Activated CD8-positive, alpha-beta memory T cell treated with anti-CD3 and anti-CD28 coated beads for 4 hours (primary cell): ENCODE results near the gene BHLHE23.

ENCODE experiments used
- DNase-seq, 2 donors: peaks; one replicate each; pipeline ENCODE4 v3.0.0-alpha.2; 2020; ENCODE audit warnings: low read depth in 2 of 2

The BHLHE23 gene

DNA sequence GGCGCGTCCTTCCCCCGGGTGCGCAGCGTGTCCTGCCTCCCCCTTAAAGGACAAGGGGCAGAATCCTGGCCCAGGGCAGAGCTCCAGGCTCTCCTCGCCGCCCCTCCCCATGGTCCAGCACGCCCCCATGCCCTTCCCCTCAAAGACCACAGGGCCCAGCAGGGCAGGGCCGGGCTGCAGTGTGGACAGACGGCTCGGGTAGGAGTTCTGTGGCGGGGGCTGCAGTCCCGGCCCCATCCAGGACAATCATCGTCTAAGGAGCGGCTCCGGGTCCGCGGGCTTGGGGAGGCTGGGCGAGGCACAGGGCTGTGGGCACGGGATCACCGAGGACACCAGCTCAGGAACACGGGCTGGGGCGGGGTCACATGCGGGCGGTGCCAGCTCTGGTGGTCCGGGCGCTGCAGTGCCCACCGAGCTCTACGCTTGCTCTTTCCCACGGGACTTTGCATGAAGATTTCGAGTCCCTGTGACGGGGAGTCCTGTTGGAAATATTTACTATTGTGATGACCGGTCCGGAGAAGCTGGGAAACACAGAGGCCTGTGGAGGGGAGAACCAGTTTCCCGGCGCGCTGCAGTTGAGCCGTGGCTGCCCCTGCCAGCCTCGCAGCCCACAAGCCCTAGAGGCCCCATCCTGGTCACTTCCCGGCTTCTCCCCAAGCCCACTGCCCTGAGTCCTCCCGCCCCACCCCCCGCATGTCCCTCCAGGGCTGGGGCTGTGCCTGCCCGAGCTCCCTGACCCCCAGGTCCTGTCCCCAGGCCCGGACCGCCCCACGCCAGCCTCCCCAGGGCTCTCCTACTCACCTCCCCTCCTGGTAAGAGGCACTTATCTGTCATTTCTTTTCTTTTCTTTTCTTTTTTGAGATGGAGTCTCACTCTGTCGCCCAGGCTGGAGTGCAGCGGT is 33.7 kb downstream of the BHLHE23 start:
- no peak for DNase-seq

DNA sequence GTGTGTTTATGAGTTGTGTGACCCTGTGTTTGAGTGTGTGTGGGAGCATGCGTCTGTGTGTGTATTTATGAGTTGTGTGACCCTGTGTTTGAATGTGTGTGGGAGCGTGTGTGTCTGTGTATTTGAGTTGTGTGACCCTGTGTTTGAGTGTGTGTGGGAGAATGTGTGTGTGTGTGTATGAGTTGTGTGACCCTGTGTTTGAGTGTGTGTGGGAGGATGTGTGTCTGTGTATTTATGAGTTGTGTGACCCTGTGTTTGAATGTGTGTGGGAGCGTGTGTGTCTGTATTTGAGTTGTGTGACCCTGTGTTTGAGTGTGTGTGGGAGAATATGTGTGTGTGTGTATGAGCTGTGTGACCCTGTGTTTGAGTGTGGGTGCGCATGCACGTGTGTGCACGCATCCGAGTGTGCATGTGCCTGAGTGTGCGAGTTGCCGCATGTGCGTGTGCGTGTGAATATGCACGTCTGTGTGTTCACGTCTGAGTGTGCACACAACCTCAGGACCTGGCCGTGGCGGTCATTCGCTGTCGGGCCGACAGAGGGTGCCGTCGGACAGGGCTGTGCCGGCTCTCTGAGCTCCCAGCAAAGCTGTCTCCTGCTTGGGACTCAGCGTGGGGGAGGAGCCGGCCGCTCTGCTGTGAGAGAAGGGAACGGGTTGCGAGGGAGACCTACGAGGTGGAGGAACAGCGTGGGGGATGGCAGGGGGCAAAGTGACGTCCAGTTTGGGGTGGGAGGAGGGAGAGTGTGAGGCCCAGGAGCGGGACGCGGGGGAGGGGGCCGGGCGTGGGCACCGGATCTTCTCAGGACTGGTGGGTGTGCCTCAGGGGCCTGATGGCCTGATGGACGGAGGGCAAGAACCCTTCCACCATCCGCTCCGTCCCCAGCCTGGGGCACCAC is 34.6 kb downstream of the BHLHE23 start:
- peak; percentile 64 to 70 for DNase-seq

GRCh38 chr20:62971211-62971949 is 35.4 kb downstream of the BHLHE23 start:
- DNase-seq, result no peak

DNA sequence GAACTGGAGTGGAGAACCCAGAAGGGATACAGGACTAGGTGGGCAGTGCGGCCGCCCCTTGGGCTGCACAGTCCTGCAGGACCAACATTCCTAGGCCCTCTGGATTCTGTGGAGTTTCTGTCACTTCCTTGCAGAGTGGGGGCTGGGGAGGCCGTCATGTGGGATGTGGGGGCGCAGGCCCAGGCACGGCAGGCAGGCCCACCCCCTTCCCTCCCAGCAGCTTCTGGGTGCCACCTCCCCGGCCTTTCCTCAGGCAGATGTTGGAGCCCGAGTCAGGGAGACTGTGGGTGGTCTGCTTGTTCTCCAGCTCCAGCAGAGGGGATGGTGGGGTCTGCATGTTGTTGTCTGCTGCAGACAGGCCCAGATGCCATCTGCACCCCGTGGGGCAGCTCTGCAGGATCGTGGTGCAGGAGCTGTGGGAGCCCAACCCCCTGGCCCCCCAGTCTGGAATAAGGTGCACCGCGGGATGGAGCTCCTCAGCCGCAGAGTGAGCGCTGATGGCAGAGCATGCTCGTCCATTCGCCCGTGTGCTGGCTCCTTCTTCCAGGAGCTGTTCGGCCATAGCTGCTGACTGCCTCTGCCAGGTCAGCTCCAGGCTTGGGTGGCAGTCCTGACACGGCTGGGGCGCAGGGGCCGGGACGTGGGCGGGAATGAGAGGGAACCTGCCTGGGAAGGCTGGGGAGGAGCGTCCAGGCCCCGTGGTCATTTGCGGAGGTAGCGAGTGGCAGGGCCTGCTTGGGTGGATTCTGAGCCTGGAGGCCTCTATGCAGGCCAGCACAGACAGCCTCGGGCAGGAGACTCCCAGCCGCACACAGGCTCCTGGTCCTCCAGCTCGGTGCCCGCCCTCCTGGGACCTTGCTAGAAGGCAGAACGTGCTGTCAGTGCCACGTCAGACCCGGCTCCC is 36.2 kb downstream of the BHLHE23 start:
- DNase-seq, result no peak

DNA sequence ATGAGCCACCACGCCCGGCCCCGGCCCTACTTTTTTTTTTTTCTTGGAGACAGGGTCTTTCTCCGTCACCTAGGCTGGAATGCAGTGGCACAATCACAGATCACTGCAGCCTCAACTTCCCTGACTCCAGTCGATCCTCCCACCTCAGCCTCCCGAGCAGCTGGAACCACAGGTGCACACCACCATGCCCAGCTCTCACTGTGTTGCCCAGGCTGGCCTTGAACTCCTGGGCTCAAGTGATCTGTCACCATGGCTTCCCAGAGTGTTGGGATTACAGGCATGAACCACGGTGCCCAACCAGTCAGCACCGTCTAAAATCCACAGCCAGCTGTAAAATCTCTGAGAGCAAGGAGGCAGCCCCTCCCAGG is 36.8 kb downstream of the BHLHE23 start:
- no peak for DNase-seq

DNA sequence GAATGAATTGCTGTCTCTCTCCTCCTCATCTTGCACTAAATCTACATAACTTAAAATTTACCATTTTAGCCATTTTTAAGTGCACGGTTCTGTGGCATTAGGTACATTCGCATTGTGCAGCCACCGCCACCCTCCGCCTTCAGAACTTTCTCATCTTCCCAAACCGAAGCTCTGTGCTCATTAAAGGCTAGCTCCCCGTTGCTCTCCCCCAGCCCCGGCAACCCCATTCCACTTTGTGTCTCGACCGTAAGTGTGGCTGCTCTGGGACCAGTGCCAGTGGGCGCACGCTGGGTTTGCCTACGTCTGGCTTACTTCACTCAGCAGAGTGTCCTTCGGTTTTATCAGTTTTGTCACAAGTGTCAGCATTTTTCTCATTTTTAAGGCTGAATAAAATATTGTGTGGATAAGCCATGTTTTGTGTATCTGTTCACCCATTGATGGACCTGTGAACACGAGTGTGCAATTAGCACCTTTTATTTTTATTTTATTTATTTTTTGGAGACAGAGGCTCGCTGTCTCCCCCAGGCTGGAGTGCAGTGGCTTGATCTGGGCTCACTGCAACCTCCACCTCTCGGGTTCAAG is 37.5 kb downstream of the BHLHE23 start:
- DNase-seq, result no peak

DNA sequence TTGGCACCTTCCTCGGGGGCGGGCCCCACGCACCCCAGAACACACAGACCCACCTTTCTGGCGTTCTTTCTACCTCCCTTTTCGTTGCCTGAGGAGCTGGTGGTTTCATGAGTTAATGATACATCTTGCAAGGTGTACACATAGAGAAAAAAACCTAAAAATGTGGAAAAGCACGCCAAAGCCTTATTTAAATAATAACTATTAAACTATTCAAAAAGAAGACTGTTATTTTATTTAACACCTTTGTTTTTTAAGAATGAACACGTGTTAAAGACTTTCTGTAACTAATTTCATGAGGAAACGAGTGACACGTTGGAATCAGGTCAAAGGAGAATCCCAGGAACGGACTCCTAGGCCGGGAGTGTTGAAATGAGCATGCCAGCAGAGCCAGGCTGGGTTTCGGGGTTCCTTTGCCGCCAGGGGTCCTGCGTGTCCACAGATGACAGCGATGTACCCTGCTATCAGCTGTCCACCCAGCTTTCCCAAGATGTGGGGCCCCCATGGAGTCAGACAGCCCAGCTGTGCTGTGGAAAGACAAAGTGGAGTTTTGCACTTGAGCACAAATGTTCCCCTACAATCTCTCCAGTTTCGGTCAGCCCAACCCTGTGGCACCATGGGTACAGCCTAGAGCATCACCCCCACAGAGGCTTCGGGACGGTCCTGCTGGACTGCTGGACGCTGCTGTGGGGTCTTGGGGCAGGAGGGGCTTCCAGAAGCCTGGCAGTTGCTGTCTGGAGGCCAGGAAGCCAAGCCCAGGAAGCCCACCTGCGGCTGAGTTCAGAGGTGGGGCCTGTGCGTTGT is 38.2 kb downstream of the BHLHE23 start:
- DNase-seq, result no peak

DNA sequence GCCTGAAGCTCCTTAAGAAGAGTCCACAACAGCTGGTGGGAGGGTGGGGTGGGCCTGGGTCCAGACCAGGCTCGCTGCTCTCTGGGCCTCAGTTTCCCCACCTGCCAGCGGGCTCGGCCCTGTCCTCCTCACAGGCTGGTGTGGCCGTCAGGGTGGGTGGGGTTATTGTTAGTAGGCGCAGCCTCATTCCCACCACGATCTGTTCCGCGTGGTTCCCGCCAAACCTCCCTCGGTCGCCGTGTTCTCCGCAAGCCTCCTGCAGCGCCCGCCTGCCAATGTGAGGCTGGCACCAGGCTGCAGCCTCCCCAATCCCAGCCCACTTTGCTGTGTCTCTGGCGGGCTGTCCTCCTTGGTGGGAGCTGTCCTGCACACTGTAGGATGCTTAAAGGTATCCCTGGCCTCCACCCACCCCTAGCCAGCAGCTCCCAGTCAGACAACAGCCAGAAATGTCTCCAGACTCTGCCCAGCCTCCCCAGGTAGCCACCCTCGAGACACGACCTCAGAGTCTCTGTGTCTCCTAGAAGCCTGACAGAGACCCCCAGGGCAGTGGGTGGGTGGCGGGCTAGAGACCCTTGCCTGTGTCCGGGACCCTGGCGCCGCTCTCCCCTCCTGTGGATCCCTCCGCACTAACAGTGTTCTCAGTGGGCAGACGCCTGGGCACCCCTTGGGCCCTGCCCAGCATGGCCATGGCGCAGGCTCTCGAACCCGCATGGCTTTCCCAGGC is 39.0 kb downstream of the BHLHE23 start:
- DNase-seq, result no peak

DNA sequence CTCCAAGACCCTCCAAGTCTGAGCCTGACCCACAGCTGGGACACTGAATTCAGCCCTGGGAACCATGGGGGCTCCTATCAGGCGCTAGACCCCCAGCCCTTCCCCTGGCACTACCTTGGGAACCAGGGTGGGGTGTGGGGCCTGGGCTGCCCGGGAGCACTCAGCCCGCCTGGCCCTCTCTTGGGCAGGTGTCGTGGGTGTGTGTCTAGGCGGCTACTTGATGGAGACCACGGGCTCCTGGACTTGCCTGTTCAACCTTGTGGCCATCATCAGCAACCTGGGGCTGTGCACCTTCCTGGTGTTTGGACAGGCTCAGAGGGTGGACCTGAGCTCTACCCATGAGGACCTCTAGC is 39.6 kb downstream of the BHLHE23 start:
- DNase-seq, result no peak

GRCh38 chr20:62966212-62967148 is 40.3 kb downstream of the BHLHE23 start:
- no peak for DNase-seq

DNA sequence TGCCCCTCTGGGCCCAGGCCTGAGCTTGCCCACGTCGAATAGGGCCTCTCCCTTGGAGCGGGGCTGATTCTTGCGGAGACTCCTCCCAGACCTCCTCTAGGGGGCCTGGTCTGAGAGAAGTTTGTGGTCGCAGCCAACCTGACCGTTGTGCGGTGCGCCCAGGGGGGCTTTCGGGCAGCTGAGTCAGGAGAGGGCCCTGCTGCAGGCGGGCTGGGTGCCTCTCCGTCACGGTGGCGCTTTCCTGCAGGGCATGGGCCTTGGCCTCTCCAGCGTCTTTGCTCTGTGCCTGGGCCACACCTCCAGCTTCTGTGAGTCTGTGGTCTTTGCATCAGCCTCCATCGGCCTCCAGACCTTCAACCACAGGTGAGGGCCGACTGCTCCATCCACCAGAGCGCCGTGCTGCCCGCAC is 41.4 kb downstream of the BHLHE23 start:
- DNase-seq, result no peak

DNA sequence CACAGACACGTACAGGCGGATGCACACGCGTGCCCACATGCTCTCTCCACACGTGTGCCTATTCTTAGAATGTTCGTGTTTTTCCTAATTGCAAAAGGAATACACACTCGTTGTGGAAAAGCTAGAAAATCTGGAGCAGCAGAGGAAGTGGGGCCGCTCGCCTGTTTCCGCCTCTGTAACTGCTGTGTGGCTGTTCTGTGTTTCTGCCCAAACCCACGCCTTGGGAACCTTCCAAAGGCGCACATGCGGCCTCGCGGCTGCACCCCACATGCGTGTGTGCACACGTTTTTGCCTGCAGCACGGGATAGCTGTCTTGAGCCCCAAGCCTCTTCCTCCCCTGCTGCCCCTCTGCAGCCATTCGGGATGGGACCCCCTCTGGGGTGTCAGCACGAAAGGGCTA is 42.1 kb downstream of the BHLHE23 start:
- DNase-seq, result no peak

DNA sequence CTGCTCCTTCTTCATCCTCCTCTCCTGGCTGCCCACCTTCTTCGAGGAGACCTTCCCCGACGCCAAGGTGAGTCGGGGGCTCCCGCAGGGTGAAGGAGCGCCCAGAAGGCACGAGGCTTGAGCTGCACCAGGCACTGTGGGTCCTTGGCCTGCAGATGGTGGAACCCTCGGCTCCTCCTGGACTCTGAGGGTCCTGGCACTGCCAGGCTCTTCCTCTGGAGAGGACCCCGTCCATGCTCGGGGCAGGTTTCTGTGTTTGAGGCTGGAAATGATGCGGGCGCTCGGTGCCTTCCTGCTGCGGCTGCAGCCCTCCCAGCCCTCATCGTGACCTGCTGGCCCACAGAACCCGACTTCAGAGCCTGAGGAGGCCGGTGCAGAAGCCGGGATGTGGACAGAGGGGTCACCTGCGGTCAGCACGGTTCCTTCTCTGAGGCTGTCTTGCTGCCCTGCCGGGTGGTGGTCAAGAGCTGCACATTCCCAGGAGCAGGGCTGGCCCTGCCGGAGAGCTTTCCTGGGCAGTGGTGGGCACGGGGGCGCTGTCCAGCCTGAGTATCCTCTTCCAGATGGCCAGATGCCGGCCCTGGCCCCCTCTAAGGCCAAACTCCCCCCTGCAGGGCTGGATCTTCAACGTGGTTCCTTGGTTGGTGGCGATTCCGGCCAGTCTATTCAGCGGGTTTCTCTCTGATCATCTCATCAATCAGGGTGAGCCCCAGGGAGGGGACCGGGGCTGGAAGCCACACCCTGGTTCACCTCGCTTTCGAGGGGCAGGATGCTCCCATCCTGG is 43.0 kb downstream of the BHLHE23 start:
- DNase-seq, result no peak

DNA sequence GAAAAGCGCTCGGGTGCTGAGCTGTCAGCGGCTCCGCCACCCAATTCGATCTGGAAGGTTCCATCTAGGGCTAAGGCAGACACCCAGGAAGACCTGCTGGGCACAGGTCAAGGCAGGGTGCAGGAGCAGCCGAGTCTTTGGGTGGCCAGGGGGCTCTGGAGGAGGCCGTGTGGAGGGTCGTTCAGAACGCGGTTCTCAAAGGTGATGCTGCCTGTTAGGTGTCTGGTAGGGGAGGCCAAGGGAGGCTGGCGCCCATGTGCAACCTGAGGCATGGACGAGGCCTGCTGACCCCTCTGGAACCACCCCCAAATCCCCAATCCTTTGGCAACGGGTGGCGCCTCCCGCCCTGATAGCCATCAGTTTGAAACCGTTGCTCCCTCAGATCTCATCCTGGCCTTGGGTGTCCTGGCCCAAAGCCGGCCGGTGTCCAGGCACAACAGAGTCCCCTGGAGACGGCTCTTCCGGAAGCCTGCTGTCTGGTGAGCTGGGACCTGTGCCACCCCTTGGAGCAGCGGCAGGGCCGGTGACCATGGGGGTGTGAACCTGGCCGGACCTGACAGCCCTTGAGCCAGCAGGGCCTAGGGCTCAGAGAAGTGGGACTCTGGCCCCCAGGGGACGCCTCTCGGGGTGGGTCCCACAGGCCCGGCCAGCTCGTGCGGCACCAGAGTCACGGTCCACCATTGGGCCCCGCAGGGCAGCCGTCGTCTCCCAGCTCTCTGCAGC is 43.7 kb downstream of the BHLHE23 start:
- no peak for DNase-seq

DNA sequence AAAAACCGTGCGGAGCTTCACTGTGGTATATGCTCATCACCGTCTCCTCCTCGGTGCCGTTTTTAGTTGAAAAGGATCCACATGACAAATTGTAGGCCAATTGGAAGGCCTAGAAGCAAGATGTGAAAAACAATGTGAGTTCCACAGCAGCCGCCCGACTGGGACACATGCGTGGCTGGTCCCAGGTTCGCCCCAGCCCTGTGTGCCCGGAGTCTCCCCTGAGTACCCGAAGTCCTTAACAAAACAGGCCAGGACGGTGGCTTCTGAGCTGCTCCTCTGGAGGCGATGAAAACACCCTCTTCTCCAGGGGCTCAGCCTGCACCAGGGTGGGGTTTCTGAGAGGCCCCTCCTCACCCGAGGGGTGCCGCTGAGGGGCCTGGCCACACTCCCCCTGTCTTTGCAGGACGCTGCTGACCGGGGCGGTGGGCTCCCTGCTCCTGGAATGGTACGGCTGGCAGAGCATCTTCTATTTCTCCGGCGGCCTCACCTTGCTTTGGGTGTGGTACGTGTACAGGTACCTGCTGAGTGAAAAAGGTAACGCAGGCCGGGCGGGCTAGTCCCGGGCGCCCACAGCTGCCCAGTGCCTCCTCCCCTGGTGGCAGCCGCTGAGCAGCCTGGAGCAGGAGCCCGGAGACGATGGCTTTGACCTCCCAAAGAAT is 44.4 kb downstream of the BHLHE23 start:
- no peak for DNase-seq

DNA sequence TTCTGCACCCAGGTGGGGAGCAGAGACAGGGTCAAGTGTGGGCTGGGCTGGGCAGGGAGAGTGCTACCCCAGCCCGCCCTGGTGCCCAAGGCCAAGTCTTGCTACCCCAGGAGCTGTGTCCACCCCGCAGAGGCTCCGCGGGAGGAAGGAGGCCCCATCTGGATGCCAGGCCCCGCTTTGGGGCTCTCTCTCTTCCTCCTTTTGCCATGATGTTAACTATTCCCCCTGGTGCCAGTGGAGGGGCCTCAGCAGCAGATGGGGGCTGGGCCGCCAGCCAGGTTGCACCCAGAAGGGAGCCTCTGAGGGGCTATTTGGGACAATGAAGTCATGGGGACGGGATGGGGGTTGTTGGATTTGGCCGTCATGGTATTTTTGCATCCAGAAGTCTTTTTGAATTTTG is 45.0 kb downstream of the BHLHE23 start:
- DNase-seq, result no peak
